Natural killer cell (primary cell): ENCODE measurements around the gene COL23A1. TPM values are rescaled to one million over a fixed set of nuclear protein-coding genes. Genes with fewer than 3 reads are reported as not detected.

Source experiments
- ATAC-seq, 3 donors: fragments of 150-1000 bp in 2 of 3; fragments of 200-7000 bp in 1 of 3; cut with Tn5 transposase; 1 replicate in 1 of 3; 2 replicates in 2 of 3; pipeline ENCODE4 v1.10.0; 2021; ENCODE audit warnings: mild to moderate bottlenecking in 2 of 3, moderate library complexity in 2 of 3
- DNase-seq, 2 donors: peaks; one replicate each; pipeline versions ENCODE4 v3.0.0 to v3.0.0-alpha.2; 2013 to 2021; ENCODE audit warnings: mixed read lengths in 1 of 2
- H3K27ac ChIP-seq: one replicate; pipeline ENCODE4 v1.5.1; 2013; ENCODE audit warnings: mild to moderate bottlenecking, low read length
- H3K27me3 ChIP-seq: one replicate; pipeline ENCODE4 v1.6.1; 2013; ENCODE audit warnings: low read length; ENCODE audit not compliant: control insufficient read depth, insufficient read depth
- H3K36me3 ChIP-seq: one replicate; pipeline ENCODE4 v1.6.1; 2013; ENCODE audit warnings: low read length; ENCODE audit not compliant: control insufficient read depth, insufficient read depth
- H3K4me1 ChIP-seq: one replicate; pipeline ENCODE4 v1.6.1; 2013; ENCODE audit warnings: low read length; ENCODE audit not compliant: control insufficient read depth, insufficient read depth
- H3K4me3 ChIP-seq: one replicate; pipeline ENCODE4 v1.5.1; 2013; ENCODE audit warnings: low read length
- H3K9me3 ChIP-seq: one replicate; pipeline ENCODE4 v1.6.1; 2013; ENCODE audit warnings: low read length; ENCODE audit not compliant: control insufficient read depth, insufficient read depth
- H3K27ac Mint-ChIP-seq, 2 donors: one replicate each; pipeline ENCODE4 v1.8.0; 2022; ENCODE audit warnings: mild to moderate bottlenecking in 2 of 2, mixed read lengths in 2 of 2, moderate library complexity in 1 of 2
- H3K27me3 Mint-ChIP-seq, 2 donors: one replicate each; pipeline ENCODE4 v1.8.0; 2022; ENCODE audit warnings: low read depth in 2 of 2, mixed read lengths in 2 of 2
- H3K36me3 Mint-ChIP-seq: one replicate; pipeline ENCODE4 v1.8.0; 2022; ENCODE audit warnings: mixed read lengths
- H3K4me1 Mint-ChIP-seq, 2 donors: one replicate each; pipeline ENCODE4 v1.8.0; 2022; ENCODE audit warnings: mixed read lengths in 2 of 2
- H3K4me3 Mint-ChIP-seq: one replicate; pipeline ENCODE4 v1.8.0; 2022; ENCODE audit warnings: mild to moderate bottlenecking, moderate library complexity, mixed read lengths
- H3K9me3 Mint-ChIP-seq, 2 donors: one replicate each; pipeline ENCODE4 v1.8.0; 2022; ENCODE audit warnings: mixed read lengths in 2 of 2
- CTCF ChIP-seq: fragments of 200-600 bp; IDR thresholded peaks from one replicate; pipeline ENCODE4 v1.8.0; 2022; ENCODE audit warnings: antibody characterized with exemption
- WGBS: methylation state at CpG from one replicate; pipeline ENCODE4 v1.1.7; 2013; ENCODE audit warnings: missing lambda C conversion rate; ENCODE audit not compliant: insufficient coverage; 5-methylcytosine and 5-hydroxymethylcytosine counted together
- intact Hi-C: fragments of 100-400 bp; cut with micrococcal nuclease; formaldehyde crosslinking; loops from one replicate; pipeline ENCODE4 v1.14.2; 2022
- total RNA-seq, 4 donors: library from RNA; stranded (reverse); fragments of 120-200 nt in 1 of 4; gene quantifications; one replicate each; pipeline versions ENCODE4 v1.2.3 to v1.2.4, GENCODE V29; 2013 to 2022

COL23A1 gene
- total RNA-seq, 3 donors from 2014 or later (not counting 1 experiment from before 2014, with no cell fraction given), result 0.15 TPM; not detected in 2

GRCh38 chr5:178403351-178403750 lies 186.8 kb downstream of the COL23A1 start:
- Mint-ChIP-seq H3K27me3 (peaks cover 14 to 23% of the 10 kb centered on the region in 2 donors), H3K9me3 (peaks cover 3 to 4% of the 10 kb centered on the region in 2 donors), H3K4me1 (no peaks in the 10 kb centered on the region), H3K4me3 (no peak overlapping the region), H3K36me3 (no peaks in the 10 kb centered on the region), H3K27ac (no peak overlapping the region)
- DNase-seq (no peak), ATAC-seq (no peak)
- intact Hi-C loops, result no loop called here
- Histone ChIP-seq H3K27ac (no peak overlapping the region), H3K27me3 (no peaks in the 10 kb centered on the region), H3K9me3 (peaks cover 5% of the 10 kb centered on the region), H3K36me3 (no peaks in the 10 kb centered on the region), H3K4me3 (no peak overlapping the region), H3K4me1 (no peaks in the 10 kb centered on the region)
- no peak for TF ChIP-seq CTCF
- 95% methylated on average over 8 of the region's 8 CpGs for WGBS

GRCh38 chr5:178399701-178400095 lies 190.5 kb downstream of the COL23A1 start:
- Histone ChIP-seq H3K36me3 (no peaks in the 10 kb centered on the region), H3K4me1 (no peaks in the 10 kb centered on the region), H3K9me3 (no peaks in the 10 kb centered on the region), H3K4me3 (no peak overlapping the region), H3K27me3 (no peaks in the 10 kb centered on the region), H3K27ac (no peak overlapping the region)
- Mint-ChIP-seq H3K9me3 (no peaks in the 10 kb centered on the region), H3K27ac (no peak overlapping the region), H3K27me3 (peaks cover 6 to 23% of the 10 kb centered on the region in 2 donors), H3K4me1 (no peaks in the 10 kb centered on the region), H3K4me3 (no peak overlapping the region), H3K36me3 (no peaks in the 10 kb centered on the region)
- 89% methylated on average over 11 of the region's 12 CpGs for WGBS
- no peak for DNase-seq
- no peak for TF ChIP-seq CTCF
- no peak for ATAC-seq
- intact Hi-C loops, result no loop called here

- no peak overlapping the region for H3K4me3 Mint-ChIP-seq
- DNase-seq, result no peak
- no peak overlapping the region for H3K27ac Mint-ChIP-seq
- H3K9me3 ChIP-seq, result no peaks in the 10 kb centered on the region
- H3K4me3 ChIP-seq, result no peak overlapping the region
- H3K27me3 Mint-ChIP-seq, result peaks cover 3 to 19% of the 10 kb centered on the region in 2 donors
- H3K4me1 ChIP-seq, result no peaks in the 10 kb centered on the region
- WGBS, result 85% methylated on average over 15 of the region's 15 CpGs
- H3K27me3 ChIP-seq, result no peaks in the 10 kb centered on the region
- no peaks in the 10 kb centered on the region for H3K4me1 Mint-ChIP-seq
- intact Hi-C loops, result no loop called here
- no peaks in the 10 kb centered on the region for H3K36me3 ChIP-seq
- no peaks in the 10 kb centered on the region for H3K9me3 Mint-ChIP-seq
- H3K27ac ChIP-seq, result no peak overlapping the region
- no peak for TF ChIP-seq CTCF
- ATAC-seq, result no peak
- H3K36me3 Mint-ChIP-seq, result no peaks in the 10 kb centered on the region
Measured at GRCh38 chr5:178398901-178399700, 191.1 kb downstream of the COL23A1 start.
